ENCODE data around the gene PPM1E.

The PPM1E gene

DNA sequence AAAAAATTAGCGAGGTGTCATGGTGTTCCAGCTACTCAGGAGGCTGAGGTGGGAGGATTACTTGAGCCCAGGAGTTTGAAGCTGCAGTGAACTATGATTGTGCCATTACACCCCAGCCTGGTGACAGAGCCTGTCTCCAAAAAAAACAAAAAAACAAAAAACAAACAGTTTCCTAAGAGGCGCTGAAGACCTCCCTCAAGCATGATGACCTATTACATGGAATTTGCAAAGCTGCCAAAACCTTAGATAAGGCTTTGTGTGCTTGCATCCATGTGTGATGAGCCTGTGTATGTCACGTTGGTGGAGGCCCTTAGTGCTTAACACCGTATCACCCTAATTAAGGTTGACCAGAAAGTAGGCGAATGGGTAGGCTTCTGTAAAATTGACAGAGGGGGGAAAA is 143.5 kb downstream of the PPM1E start:
- DNase-seq: peak in 1 of 2 donors; percentile 55
- Histone ChIP-seq H3K14ac (ENCODE audit: low read length) (no peak overlapping the region), H3K4me3 (ENCODE audit: low read depth, low read length) (no peak overlapping the region), H3K23ac (ENCODE audit: low read length) (no peak overlapping the region), H3K4me1 (ENCODE audit: control insufficient read depth in 1 of 2, insufficient read depth in 2 of 2, low read length in 2 of 2) (no peaks in the 10 kb centered on the region), H3K27me3 (ENCODE audit: insufficient read depth, low read length) (no peaks in the 10 kb centered on the region), H3K79me1 (ENCODE audit: low read length) (no peaks in the 10 kb centered on the region), H3K27ac (ENCODE audit: low read depth, low read length) (no peak overlapping the region), H3K4ac (ENCODE audit: low read depth, low read length) (no peak overlapping the region), H2BK5ac (ENCODE audit: low read depth, low read length, poor library complexity) (no peak overlapping the region), H3K18ac (ENCODE audit: low read length) (no peak overlapping the region), H3K9me3 (ENCODE audit: insufficient read depth, low read depth, low read length) (no peaks in the 10 kb centered on the region), H2BK12ac (ENCODE audit: low read length) (no peak overlapping the region), H2AFZ (ENCODE audit: insufficient read depth, low read length, poor library complexity) (no peak overlapping the region), H4K91ac (ENCODE audit: low read depth, low read length) (no peak overlapping the region), H4K8ac (ENCODE audit: low read depth, low read length) (no peak overlapping the region), H2AK5ac (ENCODE audit: low read length) (no peak overlapping the region), H3K36me3 (ENCODE audit: control insufficient read depth in 1 of 2, insufficient read depth in 2 of 2, low read length in 2 of 2) (no peaks in the 10 kb centered on the region), H3K9ac (ENCODE audit: low read length) (no peak overlapping the region), H4K12ac (ENCODE audit: low read depth, low read length) (no peak overlapping the region), H3K4me2 (ENCODE audit: low read length) (no peak overlapping the region), H3K79me2 (ENCODE audit: control insufficient read depth, insufficient read depth, low read length, poor library complexity) (no peaks in the 10 kb centered on the region), H2BK120ac (ENCODE audit: insufficient read depth, low read length, poor library complexity) (no peak overlapping the region)
- no CpG with 5 or more reads among the region's 5 CpGs for WGBS (ENCODE audit: extremely low coverage, insufficient coverage, insufficient read length)

DNA sequence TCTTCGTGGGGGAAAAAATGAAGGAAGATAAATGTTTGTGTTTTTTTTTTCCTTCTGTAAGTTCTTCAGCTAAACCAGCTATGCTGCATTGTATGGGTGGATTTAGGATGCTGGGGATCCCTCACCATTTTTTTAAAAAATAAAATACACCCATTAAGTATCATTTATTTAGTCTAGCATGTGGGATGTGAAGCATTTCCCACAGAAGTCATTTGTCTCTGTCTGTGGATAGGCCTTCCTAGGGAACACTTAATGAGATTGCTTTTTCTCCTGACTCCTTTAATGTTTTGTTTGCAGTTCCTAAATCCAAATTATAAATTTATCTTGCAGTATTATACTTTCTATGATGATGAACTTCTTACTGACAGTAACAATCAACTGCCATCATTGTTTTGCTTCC is 146.7 kb downstream of the PPM1E start:
- no peak overlapping the region for H4K8ac ChIP-seq (ENCODE audit: low read depth, low read length)
- no peaks in the 10 kb centered on the region for H3K27me3 ChIP-seq (ENCODE audit: insufficient read depth, low read length)
- no peaks in the 10 kb centered on the region for H3K79me2 ChIP-seq (ENCODE audit: control insufficient read depth, insufficient read depth, low read length, poor library complexity)
- H3K4ac ChIP-seq (ENCODE audit: low read depth, low read length): no peak overlapping the region
- no peak overlapping the region for H2AFZ ChIP-seq (ENCODE audit: insufficient read depth, low read length, poor library complexity)
- H3K14ac ChIP-seq (ENCODE audit: low read length): no peak overlapping the region
- H3K9ac ChIP-seq (ENCODE audit: low read length): no peak overlapping the region
- no peak overlapping the region for H3K18ac ChIP-seq (ENCODE audit: low read length)
- H2BK120ac ChIP-seq (ENCODE audit: insufficient read depth, low read length, poor library complexity): no peak overlapping the region
- H3K4me3 ChIP-seq (ENCODE audit: low read depth, low read length): no peak overlapping the region
- H2BK12ac ChIP-seq (ENCODE audit: low read length): no peak overlapping the region
- H4K12ac ChIP-seq (ENCODE audit: low read depth, low read length): no peak overlapping the region
- no peak overlapping the region for H3K27ac ChIP-seq (ENCODE audit: low read depth, low read length)
- H3K4me2 ChIP-seq (ENCODE audit: low read length): no peak overlapping the region
- H3K4me1 ChIP-seq (ENCODE audit: control insufficient read depth in 1 of 2, insufficient read depth in 2 of 2, low read length in 2 of 2): no peaks in the 10 kb centered on the region
- H3K36me3 ChIP-seq (ENCODE audit: control insufficient read depth in 1 of 2, insufficient read depth in 2 of 2, low read length in 2 of 2): no peaks in the 10 kb centered on the region
- no peak overlapping the region for H3K23ac ChIP-seq (ENCODE audit: low read length)
- H3K9me3 ChIP-seq (ENCODE audit: insufficient read depth, low read depth, low read length): no peaks in the 10 kb centered on the region
- H3K79me1 ChIP-seq (ENCODE audit: low read length): no peaks in the 10 kb centered on the region
- H2AK5ac ChIP-seq (ENCODE audit: low read length): no peak overlapping the region
- no peak overlapping the region for H2BK5ac ChIP-seq (ENCODE audit: low read depth, low read length, poor library complexity)
- WGBS (ENCODE audit: extremely low coverage, insufficient coverage, insufficient read length): no CpG with 5 or more reads among the region's 1 CpG
- DNase-seq: no peak
- H4K91ac ChIP-seq (ENCODE audit: low read depth, low read length): no peak overlapping the region

DNA sequence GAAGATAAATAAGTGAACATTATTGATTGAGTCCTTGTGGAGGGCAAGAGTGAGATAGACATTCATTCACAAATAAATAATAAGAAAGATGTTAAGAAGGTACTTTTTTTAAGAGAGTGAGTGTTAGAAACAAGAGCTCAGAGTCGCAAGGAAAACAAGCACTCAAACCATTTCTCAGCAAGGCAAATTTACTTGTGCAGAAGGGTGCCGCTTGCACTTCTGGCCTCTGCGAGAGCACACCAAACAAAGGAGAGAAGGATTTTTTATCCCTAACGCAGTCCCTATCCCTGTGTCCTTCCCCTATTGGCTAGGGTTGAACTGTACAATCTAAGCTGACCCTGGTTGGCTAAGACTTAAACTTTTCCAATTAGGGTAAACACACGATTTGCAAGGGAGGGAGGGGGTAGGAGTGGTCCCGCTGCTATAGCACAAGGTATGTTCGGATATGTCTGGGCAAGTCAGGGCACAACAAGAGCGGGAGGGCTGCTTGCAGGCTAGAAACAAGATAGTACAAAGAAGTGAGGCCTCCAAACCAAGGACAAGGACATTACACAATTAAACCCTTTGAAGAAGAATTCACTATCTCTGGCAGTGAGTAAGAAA is 156.2 kb downstream of the PPM1E start:
- Histone ChIP-seq H3K9me3 (ENCODE audit: insufficient read depth, low read depth, low read length) (peaks cover 7% of the 10 kb centered on the region), H3K9ac (ENCODE audit: low read length) (no peak overlapping the region), H3K79me2 (ENCODE audit: control insufficient read depth, insufficient read depth, low read length, poor library complexity) (no peaks in the 10 kb centered on the region), H3K27me3 (ENCODE audit: insufficient read depth, low read length) (no peaks in the 10 kb centered on the region), H3K23ac (ENCODE audit: low read length) (no peak overlapping the region), H2BK12ac (ENCODE audit: low read length) (no peak overlapping the region), H3K4me3 (ENCODE audit: low read depth, low read length) (no peak overlapping the region), H3K4ac (ENCODE audit: low read depth, low read length) (no peak overlapping the region), H4K91ac (ENCODE audit: low read depth, low read length) (no peak overlapping the region), H4K12ac (ENCODE audit: low read depth, low read length) (no peak overlapping the region), H4K8ac (ENCODE audit: low read depth, low read length) (no peak overlapping the region), H2BK5ac (ENCODE audit: low read depth, low read length, poor library complexity) (no peak overlapping the region), H3K14ac (ENCODE audit: low read length) (no peak overlapping the region), H3K4me1 (ENCODE audit: control insufficient read depth in 1 of 2, insufficient read depth in 2 of 2, low read length in 2 of 2) (no peaks in the 10 kb centered on the region), H2BK120ac (ENCODE audit: insufficient read depth, low read length, poor library complexity) (no peak overlapping the region), H3K36me3 (ENCODE audit: control insufficient read depth in 1 of 2, insufficient read depth in 2 of 2, low read length in 2 of 2) (no peaks in the 10 kb centered on the region), H2AFZ (ENCODE audit: insufficient read depth, low read length, poor library complexity) (no peak overlapping the region), H3K4me2 (ENCODE audit: low read length) (no peak overlapping the region), H3K79me1 (ENCODE audit: low read length) (no peaks in the 10 kb centered on the region), H3K27ac (ENCODE audit: low read depth, low read length) (no peak overlapping the region), H3K18ac (ENCODE audit: low read length) (no peak overlapping the region), H2AK5ac (ENCODE audit: low read length) (no peak overlapping the region)
- WGBS (ENCODE audit: extremely low coverage, insufficient coverage, insufficient read length): no CpG with 5 or more reads among the region's 8 CpGs
- DNase-seq: no peak

DNA sequence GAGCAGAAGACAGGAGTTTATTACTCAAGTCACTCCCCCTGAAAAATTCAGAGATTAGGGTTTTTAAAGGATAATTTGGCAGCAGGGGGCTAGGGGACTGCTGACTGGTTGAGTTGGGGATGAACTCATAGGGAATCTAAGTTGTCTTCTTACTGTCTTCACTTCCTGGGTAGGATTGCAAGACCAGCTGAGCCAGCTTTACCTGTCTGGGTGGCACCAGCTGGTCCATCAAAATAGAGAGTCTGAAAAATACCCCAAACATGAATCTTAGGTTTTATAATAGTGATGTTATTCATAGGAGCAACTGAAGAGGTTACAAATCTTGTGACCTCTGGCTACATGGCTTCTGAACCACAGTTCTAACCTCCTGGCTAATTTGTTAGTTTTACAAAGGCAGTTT is 157.9 kb downstream of the PPM1E start:
- H2AFZ ChIP-seq (ENCODE audit: insufficient read depth, low read length, poor library complexity): no peak overlapping the region
- peak; percentile 10 to 37 for DNase-seq
- no peak overlapping the region for H2BK12ac ChIP-seq (ENCODE audit: low read length)
- H2AK5ac ChIP-seq (ENCODE audit: low read length): no peak overlapping the region
- no peaks in the 10 kb centered on the region for H3K27me3 ChIP-seq (ENCODE audit: insufficient read depth, low read length)
- peaks cover 7% of the 10 kb centered on the region for H3K9me3 ChIP-seq (ENCODE audit: insufficient read depth, low read depth, low read length)
- no peaks in the 10 kb centered on the region for H3K4me1 ChIP-seq (ENCODE audit: control insufficient read depth in 1 of 2, insufficient read depth in 2 of 2, low read length in 2 of 2)
- H4K91ac ChIP-seq (ENCODE audit: low read depth, low read length): no peak overlapping the region
- H3K14ac ChIP-seq (ENCODE audit: low read length): no peak overlapping the region
- H3K4me2 ChIP-seq (ENCODE audit: low read length): no peak overlapping the region
- H3K9ac ChIP-seq (ENCODE audit: low read length): no peak overlapping the region
- no peak overlapping the region for H4K8ac ChIP-seq (ENCODE audit: low read depth, low read length)
- no peak overlapping the region for H3K4me3 ChIP-seq (ENCODE audit: low read depth, low read length)
- no peaks in the 10 kb centered on the region for H3K79me2 ChIP-seq (ENCODE audit: control insufficient read depth, insufficient read depth, low read length, poor library complexity)
- no peak overlapping the region for H3K4ac ChIP-seq (ENCODE audit: low read depth, low read length)
- no peak overlapping the region for H3K18ac ChIP-seq (ENCODE audit: low read length)
- H2BK120ac ChIP-seq (ENCODE audit: insufficient read depth, low read length, poor library complexity): no peak overlapping the region
- no peak overlapping the region for H3K23ac ChIP-seq (ENCODE audit: low read length)
- no peak overlapping the region for H3K27ac ChIP-seq (ENCODE audit: low read depth, low read length)
- H4K12ac ChIP-seq (ENCODE audit: low read depth, low read length): no peak overlapping the region
- H3K36me3 ChIP-seq (ENCODE audit: control insufficient read depth in 1 of 2, insufficient read depth in 2 of 2, low read length in 2 of 2): no peaks in the 10 kb centered on the region
- H3K79me1 ChIP-seq (ENCODE audit: low read length): no peaks in the 10 kb centered on the region
- H2BK5ac ChIP-seq (ENCODE audit: low read depth, low read length, poor library complexity): no peak overlapping the region
